Sigmoid colon (tissue), 7 donors: Measurements from ENCODE around the gene TRMT61A. TPM values are rescaled to one million over a fixed set of nuclear protein-coding genes. Genes with fewer than 3 reads are reported as not detected.

Source experiments
- DNase-seq: peaks from one replicate; pipeline ENCODE4 v3.0.0-alpha.2; 2019
- H3K27ac ChIP-seq, 4 donors: fragments of 200-600 bp; sonication (generic); one replicate each; pipeline ENCODE4 v1.5.1; 2016 to 2019; ENCODE audit warnings: mild to moderate bottlenecking in 1 of 4
- H3K27me3 ChIP-seq, 3 donors: fragments of 200-600 bp; sonication (generic); one replicate each; pipeline ENCODE4 v1.5.1; 2019; ENCODE audit warnings: mild to moderate bottlenecking in 1 of 3
- H3K36me3 ChIP-seq, 4 donors: fragments of 200-600 bp; sonication (generic); one replicate each; pipeline ENCODE4 v1.5.1; 2016 to 2019
- H3K4me1 ChIP-seq, 4 donors: fragments of 200-600 bp; sonication (generic); one replicate each; pipeline ENCODE4 v1.5.1; 2017 to 2019
- H3K4me3 ChIP-seq, 4 donors: fragments of 200-600 bp; sonication (generic); one replicate each; pipeline ENCODE4 v1.5.1; 2017 to 2019; ENCODE audit warnings: mild to moderate bottlenecking in 2 of 4, moderate library complexity in 1 of 4
- H3K9me3 ChIP-seq, 4 donors: fragments of 200-600 bp in 3 of 4; sonication (generic) in 3 of 4; one replicate each; pipeline versions ENCODE4 v1.5.1 to v1.6.1; 2013 to 2019
- CTCF ChIP-seq, 4 experiments: fragments of 450-650 bp in 3 of 4; fragments of 200-600 bp in 1 of 4; IDR thresholded peaks; one replicate each; pipeline ENCODE4 v1.5.1; 2016 to 2019; ENCODE audit warnings: antibody characterized with exemption in 4 of 4, mild to moderate bottlenecking in 3 of 4, moderate library complexity in 2 of 4
- EP300 ChIP-seq, 4 donors: sonication (generic); formaldehyde crosslinking; IDR thresholded peaks; one replicate each; pipeline ENCODE4 v1.6.1; 2017; ENCODE audit warnings: antibody characterized with exemption in 4 of 4
- POLR2A ChIP-seq, 2 donors: fragments of 450-650 bp; IDR thresholded peaks; one replicate each; pipeline ENCODE4 v1.6.1; 2016; ENCODE audit warnings: antibody characterized with exemption in 2 of 2, mild to moderate bottlenecking in 2 of 2, moderate library complexity in 2 of 2
- POLR2AphosphoS5 ChIP-seq, 4 donors: sonication (generic); formaldehyde crosslinking; IDR thresholded peaks; one replicate each; pipeline ENCODE4 v1.6.1; 2017; ENCODE audit warnings: antibody characterized with exemption in 4 of 4
- WGBS, 2 donors: extraction: QIAGEN DNeasy Blood & Tissue Kit; methylation state at CpG; one replicate each; pipeline ENCODE4 v1.1.7; 2013; 5-methylcytosine and 5-hydroxymethylcytosine counted together
- intact Hi-C: fragments of 100-400 bp; cut with DNase I; formaldehyde crosslinking; loops from one replicate; pipeline ENCODE4 v1.15.1; 2023
- polyA plus RNA-seq, 3 donors: library from polyadenylated mRNA; stranded (reverse); fragments of 200-250 nt; gene quantifications; one replicate each; pipeline ENCODE4 v1.2.3, GENCODE V29; 2013
- total RNA-seq, 4 donors: library from RNA; depleted of rRNA; stranded (reverse); fragments of >200 nt; gene quantifications; one replicate each; pipeline ENCODE4 v1.1.0, GENCODE V29; 2016
- donor health status: healthy with polysubstance abuse.
- donor health status: Bipolar disorder and iron deficiency.
- donor health status: healthy.

TRMT61A gene
- total and polyA plus RNA-seq, 7 donors = 4.2 to 27.2 (median 20.2) TPM

GRCh38 chr14:103514596-103515421 lies 14.2 kb upstream of the TRMT61A start:
- H3K4me3 ChIP-seq = no peak overlapping the region

GRCh38 chr14:103516426-103517173 lies 12.4 kb upstream of the TRMT61A start:
- Histone ChIP-seq H3K4me1 (peaks cover 0 to 59% (median 51%) of the 10 kb centered on the region in 4 donors), H3K27ac (peak overlapping the region in 3 of 4 donors; percentile 92 to 98 (median 94)), H3K36me3 (peaks cover 5 to 12% (median 11%) of the 10 kb centered on the region in 4 donors), H3K9me3 (no peaks in the 10 kb centered on the region), H3K4me3 (no peak overlapping the region), H3K27me3 (no peaks in the 10 kb centered on the region)
- 75 to 79% methylated on average over 10 of the region's 10 CpGs for WGBS, 2 donors
- TF ChIP-seq CTCF (IDR thresholded peaks at IDR 0.05) = no peak
- no peak for TF ChIP-seq POLR2AphosphoS5 (IDR thresholded peaks at IDR 0.05)
- TF ChIP-seq EP300 (IDR thresholded peaks at IDR 0.05) = no peak
- TF ChIP-seq POLR2A (IDR thresholded peaks at IDR 0.05) = no peak
- intact Hi-C loops = no loop called here
- peak; percentile 46 for DNase-seq

More at GRCh38 chr14:103514596-103515421, 14.2 kb upstream of the TRMT61A start:
- TF ChIP-seq POLR2AphosphoS5 (IDR thresholded peaks at IDR 0.05) = no peak
- TF ChIP-seq EP300 (IDR thresholded peaks at IDR 0.05) = no peak
- no peaks in the 10 kb centered on the region for H3K9me3 ChIP-seq
- intact Hi-C loops = no loop called here
- WGBS, 2 donors = 88 to 90% methylated on average over 18 of the region's 18 CpGs
- peaks cover 0 to 43% (median 41%) of the 10 kb centered on the region in 4 donors for H3K4me1 ChIP-seq
- H3K36me3 ChIP-seq = peaks cover 0 to 21% (median 5%) of the 10 kb centered on the region in 4 donors
- no peaks in the 10 kb centered on the region for H3K27me3 ChIP-seq
- peak overlapping the region; percentile 29 to 92 (median 86) for H3K27ac ChIP-seq
- DNase-seq = peak; percentile 66

- intact Hi-C loops = no loop called here
- H3K4me1 ChIP-seq = peaks cover 0 to 59% (median 51%) of the 10 kb centered on the region in 4 donors
- peaks cover 5 to 12% (median 11%) of the 10 kb centered on the region in 4 donors for H3K36me3 ChIP-seq
- H3K4me3 ChIP-seq = no peak overlapping the region
- H3K27ac ChIP-seq = peak overlapping the region; percentile 86 to 98 (median 93)
- no peak for TF ChIP-seq POLR2AphosphoS5 (IDR thresholded peaks at IDR 0.05)
- no peak for TF ChIP-seq POLR2A (IDR thresholded peaks at IDR 0.05)
- no peak for TF ChIP-seq EP300 (IDR thresholded peaks at IDR 0.05)
- TF ChIP-seq CTCF (IDR thresholded peaks at IDR 0.05) = no peak
- WGBS, 2 donors = 89 to 92% methylated on average over 10 of the region's 10 CpGs
- peak; percentile 63 for DNase-seq
- no peaks in the 10 kb centered on the region for H3K27me3 ChIP-seq
- no peaks in the 10 kb centered on the region for H3K9me3 ChIP-seq
These were observed 11.8 kb upstream of the TRMT61A start for GRCh38 chr14:103517174-103517566.

- intact Hi-C loops = loop anchor here (1.0 kb wide), 1 partner anchor 28 kb away; no protein-coding TSS in a partner anchor
- WGBS, 2 donors = 45 to 59% methylated on average over 20 of the region's 20 CpGs
- Histone ChIP-seq H3K4me3 (no peak overlapping the region), H3K27me3 (no peaks in the 10 kb centered on the region), H3K4me1 (peaks cover 0 to 53% (median 45%) of the 10 kb centered on the region in 4 donors), H3K27ac (peak overlapping the region; percentile 86 to 98 (median 93)), H3K9me3 (no peaks in the 10 kb centered on the region), H3K36me3 (peaks cover 5 to 12% (median 11%) of the 10 kb centered on the region in 4 donors)
- DNase-seq = peak; percentile 81
- TF ChIP-seq POLR2A (IDR thresholded peaks at IDR 0.05) (no peak), POLR2AphosphoS5 (IDR thresholded peaks at IDR 0.05) (no peak), EP300 (IDR thresholded peaks at IDR 0.05) (no peak), CTCF (IDR thresholded peaks at IDR 0.05) (no peak)
These were observed 11.1 kb upstream of the TRMT61A start for GRCh38 chr14:103517721-103518421.
